GM18505 (cell line): Measurements from ENCODE around the gene SIAH3.

Experiments
- ATAC-seq: cut with Tn5 transposase; IDR thresholded peaks from one replicate; pipeline ENCODE4 v1.9.1; 2021; ENCODE audit not compliant: unreplicated experiment
- POLR2A ChIP-seq: IDR thresholded peaks from 4 replicates; pipeline ENCODE4 v1.6.1; 2011; ENCODE audit warnings: borderline replicate concordance; ENCODE audit not compliant: insufficient read depth, insufficient read length; ENCODE audit errors: extremely low read depth

SIAH3 gene

DNA sequence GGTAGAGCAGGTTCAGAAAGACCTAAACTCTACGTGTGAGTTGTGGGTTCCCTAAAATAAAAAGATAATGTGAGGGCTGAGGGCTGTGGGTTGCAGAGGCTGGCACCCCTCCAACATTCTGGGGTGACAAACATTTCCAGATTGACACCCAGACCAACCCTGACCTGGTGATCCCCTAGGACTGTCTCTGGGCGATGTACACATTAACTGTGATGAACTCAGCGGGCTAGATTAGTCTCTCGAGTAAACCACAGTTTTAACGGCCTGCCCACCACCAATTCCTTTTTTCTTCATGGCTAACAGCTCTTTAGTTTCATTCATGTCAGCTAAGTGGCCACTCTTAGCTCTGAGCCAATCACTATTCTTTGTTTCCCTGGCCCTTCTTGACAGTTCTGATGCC, 24.8 kb downstream of the SIAH3 start:
- no peak for ATAC-seq
- no peak for TF ChIP-seq POLR2A

DNA sequence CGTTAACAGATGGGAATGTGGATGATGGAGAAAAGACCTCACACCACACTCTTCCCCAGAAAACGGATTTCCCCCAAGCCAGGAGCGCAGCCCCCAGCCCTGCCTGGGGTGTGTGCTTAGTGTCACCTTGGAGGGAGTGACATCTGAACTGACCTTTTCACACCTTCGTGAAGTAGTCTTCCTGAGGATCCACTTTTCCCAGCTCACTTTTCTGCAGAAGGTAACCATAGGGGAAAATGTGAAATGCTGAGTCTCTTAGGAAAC, 26.2 kb downstream of the SIAH3 start:
- ATAC-seq: no peak
- no peak for TF ChIP-seq POLR2A

DNA sequence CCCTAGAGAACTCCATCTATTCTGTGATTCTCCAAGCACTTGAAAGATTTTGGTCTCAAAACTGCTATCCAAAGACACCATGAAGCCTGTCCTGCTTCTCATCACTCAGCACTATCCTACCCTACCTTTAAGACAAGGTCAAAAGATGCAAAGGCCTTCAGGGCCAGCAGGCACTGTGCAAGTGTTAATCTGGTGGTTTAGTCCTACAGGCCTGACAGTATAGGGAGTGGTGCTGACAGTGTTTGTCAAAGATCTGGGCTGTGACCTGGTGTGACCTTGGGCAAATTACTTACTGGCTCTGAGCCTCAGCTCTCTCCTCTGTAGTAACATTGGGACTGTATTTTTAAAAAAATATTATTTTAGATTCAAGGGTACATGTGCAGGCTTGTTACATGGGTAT, 28.0 kb downstream of the SIAH3 start:
- no peak for TF ChIP-seq POLR2A
- no peak for ATAC-seq

DNA sequence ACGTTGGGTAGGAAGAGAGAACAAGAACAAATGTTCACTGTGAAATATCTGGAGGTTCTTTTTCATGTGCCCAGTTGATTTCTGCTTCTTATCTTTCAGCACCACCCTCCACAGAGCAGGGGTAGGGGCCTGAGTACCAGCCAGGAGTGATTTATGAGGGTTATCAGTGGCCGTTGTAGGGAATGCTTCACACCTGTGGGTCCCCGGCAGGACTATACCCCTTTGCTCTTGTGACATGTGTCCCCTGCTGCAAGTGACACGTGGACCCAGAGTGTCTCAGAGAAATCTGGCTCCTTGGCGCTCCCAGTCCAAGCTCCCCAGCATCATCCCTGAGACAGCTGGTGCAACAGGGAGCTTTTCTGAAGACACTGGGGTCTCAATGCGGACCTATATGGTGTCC, 29.7 kb downstream of the SIAH3 start:
- no peak for TF ChIP-seq POLR2A
- no peak for ATAC-seq

DNA sequence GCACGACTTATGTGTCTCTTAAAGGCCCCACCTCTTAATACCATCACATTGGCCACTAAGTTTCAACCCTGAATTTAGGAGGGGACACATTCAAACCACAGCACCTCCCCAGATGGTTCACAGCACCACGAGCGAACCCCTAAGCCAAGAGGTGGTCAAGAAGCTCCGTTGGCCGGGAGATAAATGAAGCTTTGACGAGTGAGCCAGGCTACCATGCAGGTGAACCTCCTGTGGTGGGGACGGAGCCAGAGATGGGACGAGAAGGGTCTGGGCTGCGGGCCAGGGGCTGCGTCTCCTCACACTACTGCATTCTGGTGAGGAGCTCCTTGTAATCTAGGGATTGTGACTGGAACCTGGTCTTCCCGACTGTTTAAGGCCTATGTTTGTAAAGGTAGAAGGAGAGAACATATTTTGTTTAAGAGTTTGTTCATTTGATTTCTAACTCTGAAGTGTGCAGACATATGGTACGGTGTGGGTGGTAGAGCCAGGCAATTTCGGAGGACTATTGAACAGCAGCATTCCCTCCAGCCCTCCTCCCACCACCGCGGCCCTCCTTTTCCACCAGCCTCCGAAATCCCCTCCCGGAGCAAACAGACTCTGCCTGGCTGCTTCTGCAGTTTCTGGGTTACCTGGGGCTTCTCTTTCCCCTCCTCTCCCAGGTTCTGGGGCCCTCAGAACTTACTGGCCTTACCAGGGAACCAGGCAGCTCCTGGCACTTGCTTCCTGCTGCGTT, 31.3 kb downstream of the SIAH3 start:
- TF ChIP-seq POLR2A: no peak
- ATAC-seq: no peak

DNA sequence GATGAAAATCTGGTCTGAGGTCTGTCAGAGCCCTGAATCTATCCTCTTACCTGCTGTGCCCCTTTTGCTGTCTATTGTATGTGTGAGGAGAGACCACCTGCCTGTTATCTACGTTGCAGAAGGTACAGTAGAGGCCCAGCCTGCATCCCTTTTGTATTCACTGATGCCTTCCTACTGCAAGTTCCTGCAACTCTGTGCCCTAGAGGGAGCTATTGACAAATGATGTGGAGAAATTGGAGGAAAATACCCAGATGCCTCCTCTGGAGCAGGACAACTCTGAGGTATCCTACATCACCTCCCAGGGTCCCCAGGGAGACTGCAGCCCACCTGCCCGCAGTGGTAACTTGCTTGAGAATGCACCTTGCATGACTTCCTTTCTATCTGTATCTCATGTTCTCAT, 33.7 kb downstream of the SIAH3 start:
- no peak for TF ChIP-seq POLR2A
- no peak for ATAC-seq

DNA sequence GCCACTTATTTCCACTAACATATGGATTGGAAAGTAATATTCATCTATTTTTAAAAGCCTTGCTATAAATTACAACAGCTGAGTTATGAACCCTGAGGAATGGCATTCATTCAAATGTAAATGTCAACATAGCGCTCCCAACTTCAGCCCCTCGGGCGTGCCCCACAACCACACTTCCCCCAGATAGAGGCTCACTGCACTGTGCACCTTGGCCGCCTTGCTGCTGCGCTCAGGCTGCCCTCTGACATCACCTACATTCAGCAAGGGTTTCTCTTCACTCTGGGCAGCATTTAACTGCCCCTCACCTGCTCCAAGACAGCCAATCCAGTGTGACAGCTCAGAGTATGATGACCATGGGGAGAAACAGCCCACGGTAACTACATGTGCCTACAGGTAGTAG, 35.1 kb downstream of the SIAH3 start:
- no peak for TF ChIP-seq POLR2A
- ATAC-seq: no peak

DNA sequence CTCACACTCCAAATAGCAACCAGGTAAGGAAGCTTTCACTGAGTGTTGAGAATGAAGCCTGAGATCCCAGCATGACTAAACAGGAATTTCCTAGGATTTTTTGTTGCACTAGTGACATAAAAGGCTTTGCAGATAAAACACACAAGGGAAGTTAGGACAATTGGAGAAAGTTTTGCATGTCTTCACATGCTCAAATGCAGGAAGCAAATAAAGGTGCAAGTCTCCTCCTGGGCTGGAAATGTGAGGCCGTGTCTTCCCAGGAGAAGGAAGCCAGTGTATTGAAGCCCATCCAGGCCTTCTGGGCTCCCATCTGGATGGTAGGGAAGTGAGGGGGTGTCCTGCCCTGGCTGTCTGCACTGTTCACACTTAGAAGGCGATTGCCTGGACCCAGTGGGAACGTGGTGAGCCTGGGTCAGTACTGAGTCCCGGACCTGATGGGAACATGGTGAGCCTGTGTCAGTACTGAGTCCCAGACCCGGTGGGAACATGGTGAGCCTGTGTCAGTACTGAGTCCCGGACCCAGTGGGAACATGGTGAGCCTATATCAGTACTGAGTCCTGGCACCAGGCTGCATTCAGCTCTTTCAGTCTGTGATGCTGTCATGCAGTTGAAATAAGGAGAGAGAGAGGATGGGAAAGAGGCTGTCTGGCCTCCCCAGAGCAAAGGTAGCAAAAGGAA, 38.7 kb downstream of the SIAH3 start:
- TF ChIP-seq POLR2A: no peak
- ATAC-seq: no peak

DNA sequence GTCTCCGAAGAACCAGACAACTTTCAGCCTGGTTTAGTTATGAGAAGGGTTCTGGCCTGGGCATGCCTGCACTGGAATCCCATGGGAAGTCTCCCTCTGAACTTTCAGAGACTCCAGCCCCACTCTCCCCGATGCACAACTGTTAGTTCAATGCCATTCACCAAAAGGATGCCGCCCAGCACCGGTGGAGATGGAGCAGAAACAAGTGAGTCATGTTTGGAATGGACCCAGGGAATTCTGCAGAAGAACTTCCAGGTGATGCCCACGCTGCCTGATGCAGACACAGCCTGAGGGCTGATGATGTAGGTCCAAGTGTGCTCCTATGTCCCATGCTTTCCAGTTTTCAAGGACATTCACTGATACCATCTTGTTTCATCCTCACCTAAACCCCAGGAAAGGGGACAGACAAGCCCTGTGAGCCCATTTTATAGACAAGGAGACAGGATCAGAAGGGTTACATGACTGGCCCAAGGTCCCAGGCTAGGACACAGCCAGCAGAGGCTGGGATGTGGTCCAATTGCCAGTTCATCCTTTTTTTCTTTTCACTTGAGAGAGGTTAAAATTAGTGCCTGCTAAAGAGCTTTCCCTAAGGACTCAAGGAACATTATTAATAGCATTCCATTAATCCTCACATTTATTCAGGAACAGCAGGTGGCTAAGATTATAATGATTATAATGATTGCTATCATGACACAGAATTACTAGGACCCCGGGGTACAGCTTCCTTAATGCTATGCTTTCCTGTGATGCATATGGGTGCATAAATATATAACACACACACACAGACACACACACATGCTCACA, 39.5 kb downstream of the SIAH3 start:
- no peak for TF ChIP-seq POLR2A
- ATAC-seq: no peak

DNA sequence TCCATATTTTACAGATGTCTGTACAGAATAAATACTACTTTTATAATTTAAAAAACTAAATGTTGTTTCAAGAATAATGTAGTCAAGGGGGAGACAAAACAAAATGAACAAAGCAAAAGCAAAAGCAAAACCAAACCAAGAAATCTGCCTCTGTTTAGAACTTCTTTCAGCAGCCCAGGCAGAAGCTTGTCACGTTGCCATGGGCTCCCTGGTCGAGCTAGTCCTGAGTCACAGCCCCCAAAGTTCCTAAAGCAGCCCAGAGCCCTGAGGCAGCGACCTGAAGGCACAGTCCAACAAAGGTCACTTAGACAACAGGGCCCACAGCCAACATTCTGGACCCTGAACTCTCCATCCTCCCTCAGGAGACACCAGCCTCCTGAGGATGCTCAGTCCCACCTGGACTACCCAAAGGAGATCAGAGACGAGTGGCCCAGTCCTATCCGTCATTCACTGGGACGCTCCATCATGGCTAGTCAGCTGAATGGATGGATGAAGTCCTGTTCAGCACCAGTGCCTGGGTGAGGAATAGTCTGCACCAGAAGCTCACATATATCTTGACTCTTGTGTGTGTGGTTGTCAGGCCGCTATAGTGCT, 41.7 kb downstream of the SIAH3 start:
- ATAC-seq: no peak
- TF ChIP-seq POLR2A: no peak

DNA sequence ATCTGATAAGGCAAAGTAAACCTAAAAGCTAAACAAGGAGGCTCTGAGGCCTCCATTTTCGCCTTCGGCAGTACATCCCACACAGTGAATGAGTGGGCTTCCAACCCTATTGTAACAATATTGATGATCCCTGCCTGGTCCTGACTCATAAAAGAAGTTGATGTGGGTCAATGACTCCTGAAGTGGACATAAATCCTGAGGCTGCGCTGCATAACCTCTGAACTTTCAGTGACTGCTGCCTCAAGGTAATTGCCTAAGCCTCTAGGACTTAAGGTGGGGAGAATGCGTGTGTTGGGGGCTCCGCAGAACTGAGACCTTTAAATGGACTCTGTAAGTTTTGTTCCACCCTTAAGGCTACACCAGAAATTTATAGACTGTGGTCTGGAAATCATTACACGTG, 42.6 kb downstream of the SIAH3 start:
- TF ChIP-seq POLR2A: no peak
- ATAC-seq: no peak

DNA sequence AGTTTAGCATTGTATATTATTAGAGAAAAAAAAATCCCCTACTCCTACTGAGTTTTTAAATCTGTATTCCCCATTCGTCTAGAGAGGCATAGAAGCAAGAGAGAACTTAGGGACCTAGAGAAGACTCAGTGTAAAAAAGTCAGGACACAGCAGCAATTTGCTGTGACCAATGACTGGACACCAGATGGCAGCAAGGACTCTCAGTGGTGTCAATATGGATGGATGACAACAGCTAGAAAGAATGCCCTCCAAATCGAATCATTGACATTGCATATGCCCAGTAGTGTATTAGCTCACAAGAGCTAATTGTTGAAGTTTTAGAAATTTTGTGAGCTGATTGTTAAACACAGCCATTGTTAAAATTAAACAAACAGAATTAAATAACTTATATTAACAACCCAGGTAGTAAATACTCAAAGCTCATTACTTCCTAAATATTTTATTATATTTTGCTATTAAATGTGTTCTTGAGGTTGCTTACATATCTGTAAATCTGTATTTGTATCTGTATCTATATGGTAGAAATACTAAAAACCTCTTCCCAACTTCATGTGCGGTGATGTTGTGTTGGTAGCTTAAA, 43.9 kb downstream of the SIAH3 start:
- ATAC-seq: no peak
- TF ChIP-seq POLR2A: no peak

DNA sequence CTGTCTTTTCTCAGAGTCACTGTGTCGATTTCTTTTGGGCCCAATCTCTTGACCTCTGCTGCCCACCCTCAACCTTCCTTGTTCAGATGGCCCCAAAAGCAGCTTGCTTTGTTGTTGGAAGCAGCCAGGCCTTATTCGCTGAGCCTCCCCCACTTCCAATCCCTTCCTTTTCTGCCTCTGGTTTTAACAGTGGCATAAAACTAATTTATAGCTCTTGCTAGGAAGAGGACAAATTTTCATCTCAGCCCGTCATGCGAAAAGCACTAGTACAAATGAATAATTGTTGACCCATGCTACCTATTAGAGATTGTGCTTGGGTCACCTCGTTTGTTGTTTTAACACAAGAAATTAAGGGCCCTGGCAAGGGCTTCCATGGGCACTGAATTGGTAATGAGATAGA, 51.1 kb downstream of the SIAH3 start:
- no peak for ATAC-seq
- TF ChIP-seq POLR2A: no peak
